Measurements from ENCODE around the gene CTDP1.
A peak's percentile ranks its signal among the peaks of the same experiment; 100 is the strongest.

CTDP1 gene

GRCh38 chr18:79697178-79697577, 17.6 kb downstream of the CTDP1 start:
- H3K4me1 Mint-ChIP-seq: peaks cover 7% of the 10 kb centered on the region
- no peak overlapping the region for H3K27ac Mint-ChIP-seq
- H3K36me3 Mint-ChIP-seq (ENCODE audit: low read depth): peaks cover 41% of the 10 kb centered on the region
- H3K9me3 Mint-ChIP-seq: no peaks in the 10 kb centered on the region
- TF ChIP-seq, protein P1, sequence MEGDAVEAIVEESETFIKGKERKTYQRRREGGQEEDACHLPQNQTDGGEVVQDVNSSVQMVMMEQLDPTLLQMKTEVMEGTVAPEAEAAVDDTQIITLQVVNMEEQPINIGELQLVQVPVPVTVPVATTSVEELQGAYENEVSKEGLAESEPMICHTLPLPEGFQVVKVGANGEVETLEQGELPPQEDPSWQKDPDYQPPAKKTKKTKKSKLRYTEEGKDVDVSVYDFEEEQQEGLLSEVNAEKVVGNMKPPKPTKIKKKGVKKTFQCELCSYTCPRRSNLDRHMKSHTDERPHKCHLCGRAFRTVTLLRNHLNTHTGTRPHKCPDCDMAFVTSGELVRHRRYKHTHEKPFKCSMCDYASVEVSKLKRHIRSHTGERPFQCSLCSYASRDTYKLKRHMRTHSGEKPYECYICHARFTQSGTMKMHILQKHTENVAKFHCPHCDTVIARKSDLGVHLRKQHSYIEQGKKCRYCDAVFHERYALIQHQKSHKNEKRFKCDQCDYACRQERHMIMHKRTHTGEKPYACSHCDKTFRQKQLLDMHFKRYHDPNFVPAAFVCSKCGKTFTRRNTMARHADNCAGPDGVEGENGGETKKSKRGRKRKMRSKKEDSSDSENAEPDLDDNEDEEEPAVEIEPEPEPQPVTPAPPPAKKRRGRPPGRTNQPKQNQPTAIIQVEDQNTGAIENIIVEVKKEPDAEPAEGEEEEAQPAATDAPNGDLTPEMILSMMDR (IDR thresholded peaks at IDR 0.05; ENCODE audit: unreplicated experiment in 3 of 3): no peak
- H3K27me3 Mint-ChIP-seq (ENCODE audit: low read depth): no peaks in the 10 kb centered on the region
- H3K4me3 Mint-ChIP-seq: no peak overlapping the region

GRCh38 chr18:79697976-79698375, 18.4 kb downstream of the CTDP1 start:
- Mint-ChIP-seq H3K9me3 (no peaks in the 10 kb centered on the region), H3K27ac (no peak overlapping the region), H3K27me3 (ENCODE audit: low read depth) (no peaks in the 10 kb centered on the region), H3K4me1 (no peaks in the 10 kb centered on the region), H3K4me3 (no peak overlapping the region), H3K36me3 (ENCODE audit: low read depth) (peaks cover 44% of the 10 kb centered on the region)
- TF ChIP-seq, protein P1 (IDR thresholded peaks at IDR 0.05; ENCODE audit: unreplicated experiment in 3 of 3): no peak

GRCh38 chr18:79698668-79699335, 19.2 kb downstream of the CTDP1 start:
- peaks cover 49% of the 10 kb centered on the region for H3K36me3 Mint-ChIP-seq (ENCODE audit: low read depth)
- H3K4me3 Mint-ChIP-seq: no peak overlapping the region
- no peaks in the 10 kb centered on the region for H3K9me3 Mint-ChIP-seq
- TF ChIP-seq, protein P1 (IDR thresholded peaks at IDR 0.05; ENCODE audit: unreplicated experiment in 3 of 3): no peak
- H3K27ac Mint-ChIP-seq: no peak overlapping the region
- no peaks in the 10 kb centered on the region for H3K27me3 Mint-ChIP-seq (ENCODE audit: low read depth)
- H3K4me1 Mint-ChIP-seq: no peaks in the 10 kb centered on the region

DNA sequence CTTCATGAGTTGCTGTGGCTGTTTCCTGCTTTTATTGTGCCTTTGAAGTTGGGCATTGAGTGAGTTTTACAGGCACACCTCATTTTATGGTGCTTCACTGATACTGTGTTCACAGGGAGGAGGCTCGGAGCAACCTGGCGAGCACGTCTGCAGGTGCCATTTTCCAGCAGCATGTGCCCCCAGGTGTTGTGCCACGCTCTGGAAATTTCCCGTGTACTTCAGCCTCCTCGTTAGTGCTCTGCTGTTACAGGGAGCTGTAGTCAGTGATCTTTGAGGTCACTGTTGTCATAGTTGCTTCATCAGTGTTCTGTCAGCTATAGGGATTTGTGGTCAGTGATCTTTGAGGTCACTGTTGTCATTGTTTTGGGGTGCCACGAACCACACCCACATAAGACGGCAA, 20.1 kb downstream of the CTDP1 start:
- no peaks in the 10 kb centered on the region for H3K9me3 Mint-ChIP-seq
- H3K27me3 Mint-ChIP-seq (ENCODE audit: low read depth): no peaks in the 10 kb centered on the region
- no peaks in the 10 kb centered on the region for H3K4me1 Mint-ChIP-seq
- no peak overlapping the region for H3K4me3 Mint-ChIP-seq
- H3K36me3 Mint-ChIP-seq (ENCODE audit: low read depth): peaks cover 55% of the 10 kb centered on the region
- TF ChIP-seq, protein P1 (IDR thresholded peaks at IDR 0.05; ENCODE audit: unreplicated experiment in 3 of 3): no peak
- H3K27ac Mint-ChIP-seq: no peak overlapping the region

- H3K36me3 Mint-ChIP-seq (ENCODE audit: low read depth): peaks cover 67% of the 10 kb centered on the region
- no peaks in the 10 kb centered on the region for H3K4me1 Mint-ChIP-seq
- peak overlapping the region; percentile 5 to 66 (median 39) for H3K27ac Mint-ChIP-seq
- TF ChIP-seq, protein P1 (IDR thresholded peaks at IDR 0.05; ENCODE audit: unreplicated experiment in 3 of 3): no peak
- no peak overlapping the region for H3K4me3 Mint-ChIP-seq
- no peaks in the 10 kb centered on the region for H3K9me3 Mint-ChIP-seq
- no peaks in the 10 kb centered on the region for H3K27me3 Mint-ChIP-seq (ENCODE audit: low read depth)
Observed at GRCh38 chr18:79702906-79703305, 23.3 kb downstream of the CTDP1 start.

DNA sequence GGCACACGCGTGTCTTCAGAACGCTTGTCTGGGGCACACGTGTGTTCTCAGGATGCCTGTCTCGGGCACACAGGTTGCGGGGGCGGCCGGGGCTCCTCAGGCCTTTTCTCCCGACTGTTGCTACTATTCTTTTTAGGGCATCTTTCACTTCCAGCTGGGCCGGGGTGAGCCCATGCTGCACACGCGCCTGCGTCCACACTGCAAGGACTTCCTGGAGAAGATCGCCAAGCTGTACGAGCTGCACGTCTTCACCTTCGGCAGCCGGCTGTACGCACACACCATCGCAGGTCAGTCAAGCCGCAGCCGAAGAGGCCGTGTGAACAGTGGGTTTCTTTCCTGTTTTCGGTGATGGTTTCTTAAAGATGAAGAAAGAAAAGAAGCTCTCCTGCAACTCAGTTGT, 25.0 kb downstream of the CTDP1 start:
- H3K27ac Mint-ChIP-seq: no peak overlapping the region

More for the DNA sequence above, 25.0 kb downstream of the CTDP1 start:
- Mint-ChIP-seq H3K27me3 (ENCODE audit: low read depth) (no peaks in the 10 kb centered on the region), H3K4me1 (no peaks in the 10 kb centered on the region), H3K9me3 (no peaks in the 10 kb centered on the region), H3K36me3 (ENCODE audit: low read depth) (peaks cover 65% of the 10 kb centered on the region), H3K4me3 (no peak overlapping the region)
- TF ChIP-seq, protein P1 (IDR thresholded peaks at IDR 0.05; ENCODE audit: unreplicated experiment in 3 of 3): no peak

All from nephron (organoid).